ENCODE data around the gene CEP104. TPM values are rescaled to one million over a fixed set of nuclear protein-coding genes. Genes with fewer than 3 reads are reported as not detected.

Gene CEP104
- total RNA-seq, 5 donors from 2014 or later (not counting 1 experiment from before 2014, with no cell fraction given): 39.9 to 64.7 (median 58.5) TPM

DNA sequence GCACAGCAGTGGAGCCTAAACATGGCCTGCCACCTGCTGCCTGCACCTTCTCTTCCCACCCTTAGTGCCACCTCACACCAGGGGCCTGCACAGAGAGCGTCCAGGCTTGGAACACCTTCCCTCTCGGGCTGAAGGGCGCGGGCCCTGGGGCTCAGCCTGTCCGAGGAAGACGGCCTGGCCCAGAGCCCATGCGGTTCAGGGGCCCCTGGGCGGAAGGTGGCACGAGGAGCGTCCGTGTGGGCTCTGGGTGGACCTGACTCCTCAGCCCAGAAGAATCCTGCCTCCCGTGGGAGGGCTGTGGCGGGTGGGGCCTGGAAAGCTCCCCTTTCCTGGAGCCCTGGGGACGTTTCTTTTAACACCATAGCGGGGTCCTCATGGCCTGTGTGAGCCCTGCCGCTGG is 19.7 kb upstream of the CEP104 start:
- no peak overlapping the region for H3K27ac ChIP-seq (ENCODE audit: low read length)
- H3K4me3 ChIP-seq (ENCODE audit: control insufficient read depth in 1 of 2, extremely low read depth in 1 of 2, low read length in 1 of 2): no peak overlapping the region
- ATAC-seq (replicated peaks in 1 of 4) (no peak), DNase-seq (no peak)
- Mint-ChIP-seq H3K9me3 (peaks cover 0 to 5% (median 4%) of the 10 kb centered on the region in 3 donors), H3K27me3 (no peaks in the 10 kb centered on the region), H3K4me1 (peaks cover 0 to 12% (median 3%) of the 10 kb centered on the region in 3 donors), H3K27ac (no peak overlapping the region), H3K4me3 (no peak overlapping the region), H3K36me3 (peaks cover 47% of the 10 kb centered on the region)
- peaks cover 10 to 50% of the 10 kb centered on the region in 2 donors for H3K36me3 ChIP-seq (ENCODE audit: control insufficient read depth in 2 of 2, extremely low read depth in 1 of 2, insufficient read depth in 1 of 2, low read length in 1 of 2)
- ChIA-PET CTCF (no interaction called here), POLR2A (no interaction called here)
- WGBS (ENCODE audit: insufficient coverage): 97% methylated on average over 12 of the region's 16 CpGs
- no peaks in the 10 kb centered on the region for H3K27me3 ChIP-seq (replicated peaks in 1 of 2; ENCODE audit: control insufficient read depth in 2 of 2, extremely low read depth in 1 of 2, insufficient read depth in 2 of 2, low read length in 1 of 2)
- no peaks in the 10 kb centered on the region for H3K9me3 ChIP-seq
- H3K4me1 ChIP-seq (ENCODE audit: control insufficient read depth in 1 of 2, extremely low read depth in 1 of 2, insufficient read depth in 2 of 2, low read length in 2 of 2): peaks cover 0 to 3% of the 10 kb centered on the region in 2 experiments

DNA sequence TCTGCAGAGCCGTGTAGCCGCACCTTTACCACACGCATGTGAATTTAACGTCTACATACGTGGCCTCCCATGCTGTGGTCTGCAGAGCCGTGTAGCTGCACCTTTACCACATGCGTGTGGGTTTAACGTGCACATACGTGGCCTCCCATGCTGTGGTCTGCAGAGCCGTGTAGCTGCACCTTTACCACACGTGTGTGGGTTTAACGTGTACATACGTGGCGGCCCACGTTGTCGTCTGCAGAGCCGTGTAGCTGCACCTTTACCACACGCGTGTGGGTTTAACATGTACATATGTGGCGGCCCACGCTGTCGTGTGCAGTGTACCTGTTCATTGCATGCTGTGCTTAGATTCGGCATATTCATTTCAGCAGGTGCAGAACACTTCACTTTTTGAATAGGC is 17.7 kb upstream of the CEP104 start:
- Histone ChIP-seq H3K27me3 (replicated peaks in 1 of 2; ENCODE audit: control insufficient read depth in 2 of 2, extremely low read depth in 1 of 2, insufficient read depth in 2 of 2, low read length in 1 of 2) (no peaks in the 10 kb centered on the region), H3K27ac (ENCODE audit: low read length) (no peak overlapping the region), H3K4me1 (ENCODE audit: control insufficient read depth in 1 of 2, extremely low read depth in 1 of 2, insufficient read depth in 2 of 2, low read length in 2 of 2) (no peaks in the 10 kb centered on the region), H3K36me3 (ENCODE audit: control insufficient read depth in 2 of 2, extremely low read depth in 1 of 2, insufficient read depth in 1 of 2, low read length in 1 of 2) (peaks cover 21 to 57% of the 10 kb centered on the region in 2 donors), H3K4me3 (ENCODE audit: control insufficient read depth in 1 of 2, extremely low read depth in 1 of 2, low read length in 1 of 2) (no peak overlapping the region), H3K9me3 (no peaks in the 10 kb centered on the region)
- ChIA-PET POLR2A (no interaction called here), CTCF (no interaction called here)
- WGBS (ENCODE audit: insufficient coverage): over 99% methylated on average over 19 of the region's 23 CpGs
- Mint-ChIP-seq H3K27me3 (no peaks in the 10 kb centered on the region), H3K36me3 (peaks cover 55% of the 10 kb centered on the region), H3K9me3 (peaks cover 0 to 5% (median 4%) of the 10 kb centered on the region in 3 donors), H3K4me3 (no peak overlapping the region), H3K27ac (no peak overlapping the region), H3K4me1 (no peaks in the 10 kb centered on the region)
- DNase-seq (no peak), ATAC-seq (replicated peaks in 1 of 4) (no peak)

DNA sequence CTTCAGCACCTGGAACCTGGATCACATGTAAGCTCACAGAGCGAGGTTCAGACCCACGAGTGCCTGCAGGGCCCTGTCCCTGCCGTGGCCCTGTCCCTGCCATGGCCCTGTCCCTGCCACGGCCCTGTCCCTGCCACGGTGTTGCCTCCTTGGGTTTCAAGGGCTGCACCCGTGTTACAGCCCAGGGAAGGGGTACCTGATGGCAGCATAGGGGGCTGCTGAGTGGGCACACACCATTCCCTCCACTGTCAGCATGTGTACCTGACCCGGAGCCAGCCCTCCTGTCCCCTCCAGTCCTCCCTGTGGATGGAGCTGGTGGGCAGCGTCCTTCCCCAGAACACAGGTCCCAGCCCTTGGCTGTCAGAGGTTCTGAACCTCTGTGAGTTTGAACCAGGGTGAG is 15.5 kb upstream of the CEP104 start:
- H3K36me3 Mint-ChIP-seq: peaks cover 46% of the 10 kb centered on the region
- WGBS (ENCODE audit: insufficient coverage): 76% methylated on average over 5 of the region's 8 CpGs
- POLR2A ChIA-PET: interaction anchor here in 1 of 2 donors (0.7 kb wide), 1 partner anchor 18 kb away, joined by 4 read pairs; no protein-coding TSS in a partner anchor

DNA sequence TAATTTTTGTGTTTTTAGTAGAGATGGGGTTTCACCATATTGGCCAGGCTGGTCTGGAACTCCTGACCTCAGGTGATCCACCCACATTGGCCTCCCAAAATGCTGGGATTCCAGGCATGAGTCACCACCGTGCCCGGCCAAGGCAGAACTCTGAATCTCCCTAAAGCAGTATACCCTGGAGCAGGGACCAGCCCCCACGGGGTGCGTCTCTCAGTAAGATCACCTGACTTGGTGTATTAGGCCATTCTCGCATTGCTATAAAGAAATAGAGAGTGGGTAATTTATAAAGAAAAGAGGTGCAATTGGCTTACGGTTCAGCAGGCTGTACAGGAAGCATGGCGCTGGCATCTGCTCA is 14.4 kb upstream of the CEP104 start:
- no peak overlapping the region for H3K27ac ChIP-seq (ENCODE audit: low read length)
- no peaks in the 10 kb centered on the region for H3K4me1 ChIP-seq (ENCODE audit: control insufficient read depth in 1 of 2, extremely low read depth in 1 of 2, insufficient read depth in 2 of 2, low read length in 2 of 2)
- no peak overlapping the region for H3K27ac Mint-ChIP-seq
- no peaks in the 10 kb centered on the region for H3K4me1 Mint-ChIP-seq
- no peak for DNase-seq
- ATAC-seq (replicated peaks in 1 of 4): no peak
- peaks cover 32 to 69% of the 10 kb centered on the region in 2 donors for H3K36me3 ChIP-seq (ENCODE audit: control insufficient read depth in 2 of 2, extremely low read depth in 1 of 2, insufficient read depth in 1 of 2, low read length in 1 of 2)
- no peaks in the 10 kb centered on the region for H3K9me3 Mint-ChIP-seq
- POLR2A ChIA-PET: no interaction called here
- no peaks in the 10 kb centered on the region for H3K9me3 ChIP-seq
- H3K4me3 ChIP-seq (ENCODE audit: control insufficient read depth in 1 of 2, extremely low read depth in 1 of 2, low read length in 1 of 2): no peak overlapping the region
- H3K36me3 Mint-ChIP-seq: peaks cover 50% of the 10 kb centered on the region
- H3K4me3 Mint-ChIP-seq: no peak overlapping the region
- 95% methylated on average over 3 of the region's 7 CpGs for WGBS (ENCODE audit: insufficient coverage)
- no peaks in the 10 kb centered on the region for H3K27me3 ChIP-seq (replicated peaks in 1 of 2; ENCODE audit: control insufficient read depth in 2 of 2, extremely low read depth in 1 of 2, insufficient read depth in 2 of 2, low read length in 1 of 2)
- H3K27me3 Mint-ChIP-seq: no peaks in the 10 kb centered on the region
- CTCF ChIA-PET: no interaction called here

More for the DNA sequence above, 15.5 kb upstream of the CEP104 start:
- Mint-ChIP-seq H3K4me3 (no peak overlapping the region), H3K9me3 (no peaks in the 10 kb centered on the region), H3K27ac (no peak overlapping the region), H3K4me1 (no peaks in the 10 kb centered on the region), H3K27me3 (no peaks in the 10 kb centered on the region)
- no peak for ATAC-seq (replicated peaks in 1 of 4)
- Histone ChIP-seq H3K27ac (ENCODE audit: low read length) (no peak overlapping the region), H3K36me3 (ENCODE audit: control insufficient read depth in 2 of 2, extremely low read depth in 1 of 2, insufficient read depth in 1 of 2, low read length in 1 of 2) (peaks cover 29 to 66% of the 10 kb centered on the region in 2 donors), H3K9me3 (no peaks in the 10 kb centered on the region), H3K4me3 (ENCODE audit: control insufficient read depth in 1 of 2, extremely low read depth in 1 of 2, low read length in 1 of 2) (no peak overlapping the region), H3K27me3 (replicated peaks in 1 of 2; ENCODE audit: control insufficient read depth in 2 of 2, extremely low read depth in 1 of 2, insufficient read depth in 2 of 2, low read length in 1 of 2) (no peaks in the 10 kb centered on the region), H3K4me1 (ENCODE audit: control insufficient read depth in 1 of 2, extremely low read depth in 1 of 2, insufficient read depth in 2 of 2, low read length in 2 of 2) (no peaks in the 10 kb centered on the region)
- CTCF ChIA-PET: no interaction called here
- DNase-seq: no peak

DNA sequence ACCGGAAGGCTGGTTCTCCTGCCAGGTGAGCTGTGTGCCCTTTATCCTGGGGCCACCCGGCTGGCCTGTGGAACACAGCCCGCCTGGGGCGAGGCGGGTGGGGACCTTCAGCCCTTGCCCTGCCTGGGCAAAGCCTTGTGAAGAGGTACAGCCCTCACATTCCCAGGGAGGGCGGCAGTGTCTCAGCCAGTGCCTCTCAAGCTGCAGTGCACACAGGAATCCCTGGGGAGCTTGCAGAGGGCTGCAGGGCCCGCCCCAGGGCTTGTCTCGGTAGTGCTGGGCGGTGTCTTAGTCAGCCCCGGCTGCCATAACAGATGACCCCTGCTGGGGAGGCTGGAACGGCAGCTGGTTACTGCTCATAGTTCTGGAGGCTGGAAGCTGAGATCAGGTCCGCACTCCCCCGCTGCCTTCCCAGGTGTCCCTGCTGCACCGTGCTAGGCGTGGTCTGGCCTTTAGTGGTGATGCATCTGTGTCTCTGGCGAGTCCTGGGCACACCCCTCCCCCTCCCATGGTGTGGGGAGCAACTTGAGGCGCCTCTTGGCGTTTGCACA is 12.8 kb upstream of the CEP104 start:
- Histone ChIP-seq H3K4me1 (ENCODE audit: control insufficient read depth in 1 of 2, extremely low read depth in 1 of 2, insufficient read depth in 2 of 2, low read length in 2 of 2) (no peaks in the 10 kb centered on the region), H3K36me3 (ENCODE audit: control insufficient read depth in 2 of 2, extremely low read depth in 1 of 2, insufficient read depth in 1 of 2, low read length in 1 of 2) (peaks cover 32 to 59% of the 10 kb centered on the region in 2 donors), H3K27me3 (replicated peaks in 1 of 2; ENCODE audit: control insufficient read depth in 2 of 2, extremely low read depth in 1 of 2, insufficient read depth in 2 of 2, low read length in 1 of 2) (no peaks in the 10 kb centered on the region), H3K27ac (ENCODE audit: low read length) (no peak overlapping the region), H3K4me3 (ENCODE audit: control insufficient read depth in 1 of 2, extremely low read depth in 1 of 2, low read length in 1 of 2) (no peak overlapping the region), H3K9me3 (no peaks in the 10 kb centered on the region)
- no peak overlapping the region for H3K27ac Mint-ChIP-seq
- H3K4me1 Mint-ChIP-seq: peaks cover 0 to 4% (median 4%) of the 10 kb centered on the region in 3 donors
- H3K9me3 Mint-ChIP-seq: no peaks in the 10 kb centered on the region
- ChIA-PET CTCF (no interaction called here), POLR2A (no interaction called here)
- H3K4me3 Mint-ChIP-seq: no peak overlapping the region
- 94% methylated on average over 16 of the region's 18 CpGs for WGBS (ENCODE audit: insufficient coverage)
- ATAC-seq (replicated peaks in 1 of 4) (no peak), DNase-seq (no peak)
- no peaks in the 10 kb centered on the region for H3K27me3 Mint-ChIP-seq
- peaks cover 39% of the 10 kb centered on the region for H3K36me3 Mint-ChIP-seq

DNA sequence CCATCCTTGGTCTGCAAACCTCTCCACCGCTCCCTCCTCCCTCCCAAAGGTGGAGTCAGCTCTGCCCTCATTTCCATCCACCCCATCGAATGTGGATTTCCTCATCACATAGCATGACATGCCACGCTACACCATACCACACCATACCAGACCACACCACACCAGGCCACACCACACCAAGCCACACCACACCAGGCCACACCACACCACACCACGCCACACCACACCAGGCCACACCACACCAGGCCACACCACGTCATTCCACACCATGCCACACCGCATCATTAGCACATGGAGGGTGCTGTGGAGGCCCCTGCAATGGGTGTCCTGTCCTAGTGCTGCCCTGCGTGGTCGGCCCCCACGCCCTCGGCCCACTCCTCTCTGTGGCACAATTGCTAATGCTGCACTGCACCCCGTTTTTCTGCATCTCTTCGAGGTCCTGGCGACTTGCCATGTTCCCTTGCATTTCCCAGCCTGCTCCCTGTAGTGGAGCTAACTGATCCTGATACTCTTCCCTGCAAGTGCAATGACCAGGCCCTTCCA is 11.5 kb upstream of the CEP104 start:
- CTCF ChIA-PET: no interaction called here
- 94% methylated on average over 11 of the region's 13 CpGs for WGBS (ENCODE audit: insufficient coverage)
- no peaks in the 10 kb centered on the region for H3K27me3 Mint-ChIP-seq
- peaks cover 29 to 51% of the 10 kb centered on the region in 2 donors for H3K36me3 ChIP-seq (ENCODE audit: control insufficient read depth in 2 of 2, extremely low read depth in 1 of 2, insufficient read depth in 1 of 2, low read length in 1 of 2)
- POLR2A ChIA-PET: no interaction called here
- H3K4me3 ChIP-seq (ENCODE audit: control insufficient read depth in 1 of 2, extremely low read depth in 1 of 2, low read length in 1 of 2): no peak overlapping the region
- H3K4me1 ChIP-seq (ENCODE audit: control insufficient read depth in 1 of 2, extremely low read depth in 1 of 2, insufficient read depth in 2 of 2, low read length in 2 of 2): no peaks in the 10 kb centered on the region
- no peak overlapping the region for H3K27ac ChIP-seq (ENCODE audit: low read length)
- no peaks in the 10 kb centered on the region for H3K9me3 Mint-ChIP-seq
- peaks cover 34% of the 10 kb centered on the region for H3K36me3 Mint-ChIP-seq
- H3K4me1 Mint-ChIP-seq: peaks cover 0 to 7% (median 6%) of the 10 kb centered on the region in 3 donors
- H3K27ac Mint-ChIP-seq: no peak overlapping the region
- DNase-seq (no peak), ATAC-seq (replicated peaks in 1 of 4) (no peak)
- H3K27me3 ChIP-seq (replicated peaks in 1 of 2; ENCODE audit: control insufficient read depth in 2 of 2, extremely low read depth in 1 of 2, insufficient read depth in 2 of 2, low read length in 1 of 2): no peaks in the 10 kb centered on the region
- no peaks in the 10 kb centered on the region for H3K9me3 ChIP-seq
- H3K4me3 Mint-ChIP-seq: no peak overlapping the region

Data from T-cell (primary cell).